ENCODE data around the gene FIBP.

Gene FIBP

DNA sequence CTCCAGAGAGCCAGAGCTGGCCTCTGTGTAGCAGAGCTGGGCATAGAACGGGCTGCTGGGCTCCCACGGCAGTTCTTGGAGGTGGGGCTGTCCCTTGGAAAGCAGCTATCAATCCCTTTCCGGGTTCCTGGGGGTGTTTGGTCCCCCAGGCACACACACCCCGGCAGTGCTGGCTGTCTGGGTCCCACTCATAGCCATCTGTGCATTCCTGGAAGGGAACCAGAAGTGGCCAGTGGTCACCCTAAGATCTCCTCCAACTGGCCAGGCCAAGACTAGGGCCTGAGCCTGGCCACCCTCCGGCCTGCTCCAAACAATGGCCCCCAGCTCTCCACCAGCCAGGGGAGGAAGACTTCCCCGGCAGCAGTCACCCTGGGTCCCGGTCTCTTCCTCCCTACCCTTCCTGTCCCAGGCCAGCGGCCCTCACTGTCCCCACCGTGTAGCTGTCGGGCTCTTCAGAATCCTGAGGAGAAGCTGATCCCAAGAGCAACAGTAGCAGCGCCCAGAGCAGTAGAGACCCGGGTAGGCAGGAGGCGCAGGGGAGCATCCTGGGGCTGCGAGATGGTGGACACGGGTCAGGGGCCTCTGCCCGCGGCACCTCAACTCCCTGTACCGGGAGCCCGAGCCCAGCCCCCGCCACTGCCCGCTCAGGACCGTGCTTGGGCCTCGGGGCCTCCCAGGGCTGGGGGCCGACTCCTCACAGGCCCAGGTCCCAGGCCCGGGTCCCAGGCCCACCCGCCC, 16.3 kb downstream of the FIBP start:
- TF ChIP-seq CTCF (IDR thresholded peaks at IDR 0.05; ENCODE audit: borderline replicate concordance, control extremely low read depth, extremely low read depth, insufficient read depth, missing control alignments), result no peak
- in situ Hi-C loops (cut with MboI; ENCODE audit: low sequenced_read_pairs, unreplicated experiment), result no loop called here
- DNase-seq (ENCODE audit: low spot score), result no peak

DNA sequence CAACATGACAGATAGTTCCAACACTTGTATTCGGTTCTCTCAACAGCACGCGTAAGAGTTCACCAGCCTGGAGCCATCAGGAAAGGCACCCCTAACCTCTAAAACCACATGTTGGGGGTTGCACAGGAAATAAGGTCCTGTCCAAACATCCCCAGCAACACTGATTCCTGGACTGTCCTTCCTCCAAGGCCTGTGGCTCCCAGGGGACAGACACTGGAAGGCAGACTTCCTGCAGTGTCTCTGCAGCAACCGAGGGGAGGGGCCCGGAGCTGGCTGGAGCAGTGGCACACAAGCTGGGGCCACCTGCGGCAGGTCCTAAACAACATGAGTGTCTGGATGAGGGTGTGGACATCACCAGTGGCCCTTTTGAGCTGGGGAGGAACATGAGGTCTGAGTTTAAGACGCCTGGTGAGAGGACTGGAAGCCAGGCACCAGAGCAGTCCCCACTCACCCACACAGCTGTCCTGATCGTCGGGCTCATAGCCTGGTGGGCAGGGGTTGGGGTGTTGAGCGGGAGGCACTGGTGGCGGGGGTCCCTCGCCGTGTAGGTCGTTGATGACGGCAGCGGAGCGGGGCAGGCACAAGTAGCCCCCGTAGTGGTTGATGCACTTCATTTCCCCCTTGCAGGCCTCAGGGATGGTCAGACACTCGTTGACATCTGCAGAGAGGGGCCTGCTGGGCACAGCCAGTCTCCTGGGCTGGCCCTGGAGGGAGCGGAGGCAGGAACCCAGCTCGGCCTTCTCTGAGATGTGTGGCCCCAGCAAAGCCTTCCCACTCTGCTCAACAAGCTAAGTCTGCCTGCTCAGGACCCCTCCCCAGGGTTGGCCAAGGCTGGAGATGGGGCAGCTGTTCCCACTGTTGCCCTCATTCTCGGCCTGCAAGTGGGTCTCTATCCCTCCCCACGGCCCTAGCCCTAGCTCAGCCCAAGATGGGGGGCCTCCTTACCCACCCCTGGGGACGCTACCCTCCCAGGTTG, 17.3 kb downstream of the FIBP start:
- in situ Hi-C loops (cut with MboI; ENCODE audit: low sequenced_read_pairs, unreplicated experiment), result no loop called here
- TF ChIP-seq CTCF (IDR thresholded peaks at IDR 0.05; ENCODE audit: borderline replicate concordance, control extremely low read depth, extremely low read depth, insufficient read depth, missing control alignments), result no peak
- DNase-seq (ENCODE audit: low spot score), result no peak

DNA sequence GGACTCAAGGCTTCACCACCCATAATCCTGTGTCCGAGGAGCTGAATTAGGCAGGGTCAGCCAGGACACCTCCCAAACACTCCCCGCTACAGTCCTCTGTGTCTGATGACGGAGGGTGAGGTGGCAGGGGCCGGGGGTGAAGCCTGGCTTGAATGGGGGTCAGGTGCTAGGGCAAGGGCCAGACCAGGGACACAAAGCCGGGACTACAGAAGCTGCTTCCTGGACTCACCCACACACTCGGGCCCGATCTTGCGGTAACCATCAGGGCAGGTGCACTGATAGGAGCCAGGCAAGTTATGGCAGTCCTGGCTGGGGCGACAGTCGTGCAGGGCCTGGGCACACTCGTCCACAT, 18.0 kb downstream of the FIBP start:
- no peak for DNase-seq (ENCODE audit: low spot score)
- TF ChIP-seq CTCF (IDR thresholded peaks at IDR 0.05; ENCODE audit: borderline replicate concordance, control extremely low read depth, extremely low read depth, insufficient read depth, missing control alignments), result no peak
- in situ Hi-C loops (cut with MboI; ENCODE audit: low sequenced_read_pairs, unreplicated experiment), result no loop called here

DNA sequence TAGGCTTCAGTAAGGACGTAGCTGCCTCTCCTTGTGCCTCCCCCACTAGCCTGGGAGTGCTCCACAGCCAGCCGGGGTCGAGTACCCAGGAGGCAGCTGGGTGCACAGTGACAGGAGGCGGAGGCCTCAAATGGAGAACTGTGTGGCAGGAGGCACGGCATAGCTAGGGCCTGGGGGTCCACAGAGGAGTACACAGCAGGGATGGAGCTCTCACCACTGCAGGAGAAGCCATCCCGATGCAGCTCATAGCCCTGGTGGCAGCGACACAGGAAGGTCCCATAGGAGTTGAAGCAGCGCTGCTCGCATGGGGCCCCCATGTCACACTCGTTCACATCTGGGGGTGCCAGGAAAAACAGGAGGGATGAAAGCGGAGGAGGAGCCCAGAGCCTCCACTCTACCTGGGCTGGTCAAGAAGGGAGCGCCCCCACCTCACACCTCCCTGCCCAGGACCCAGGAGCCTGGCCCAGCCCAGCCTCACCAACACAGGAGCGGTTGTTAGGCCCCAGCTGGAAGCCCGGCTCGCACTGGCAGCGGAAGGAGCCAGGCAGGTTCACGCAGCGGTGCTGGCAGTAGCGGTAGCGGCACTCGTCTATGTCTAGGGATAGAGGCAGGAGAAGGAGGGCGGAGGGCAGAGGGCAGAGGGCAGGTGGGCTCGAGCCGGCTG, 18.5 kb downstream of the FIBP start:
- TF ChIP-seq CTCF (IDR thresholded peaks at IDR 0.05; ENCODE audit: borderline replicate concordance, control extremely low read depth, extremely low read depth, insufficient read depth, missing control alignments), result no peak
- in situ Hi-C loops (cut with MboI; ENCODE audit: low sequenced_read_pairs, unreplicated experiment), result no loop called here
- no peak for DNase-seq (ENCODE audit: low spot score)

DNA sequence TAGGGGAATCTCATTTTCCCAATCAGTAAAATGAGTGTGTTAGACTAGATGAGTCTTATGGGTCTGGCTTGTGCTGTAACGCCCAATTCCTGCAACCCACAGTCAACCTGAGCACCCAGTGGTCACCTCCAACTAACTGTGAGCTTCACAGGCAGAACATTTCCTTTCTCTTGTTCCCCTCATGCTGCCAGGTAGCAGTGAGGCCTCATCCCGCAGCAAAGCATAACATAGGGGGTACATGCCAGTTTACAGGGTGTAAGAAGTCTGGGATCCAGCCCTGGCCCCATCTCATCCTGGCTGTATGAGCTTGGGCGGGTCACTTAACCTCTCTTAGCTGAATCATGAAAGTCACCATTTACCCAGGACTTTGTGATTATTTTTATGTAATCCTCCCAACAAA, 19.4 kb downstream of the FIBP start:
- no peak for TF ChIP-seq CTCF (IDR thresholded peaks at IDR 0.05; ENCODE audit: borderline replicate concordance, control extremely low read depth, extremely low read depth, insufficient read depth, missing control alignments)
- no peak for DNase-seq (ENCODE audit: low spot score)
- in situ Hi-C loops (cut with MboI; ENCODE audit: low sequenced_read_pairs, unreplicated experiment), result no loop called here

DNA sequence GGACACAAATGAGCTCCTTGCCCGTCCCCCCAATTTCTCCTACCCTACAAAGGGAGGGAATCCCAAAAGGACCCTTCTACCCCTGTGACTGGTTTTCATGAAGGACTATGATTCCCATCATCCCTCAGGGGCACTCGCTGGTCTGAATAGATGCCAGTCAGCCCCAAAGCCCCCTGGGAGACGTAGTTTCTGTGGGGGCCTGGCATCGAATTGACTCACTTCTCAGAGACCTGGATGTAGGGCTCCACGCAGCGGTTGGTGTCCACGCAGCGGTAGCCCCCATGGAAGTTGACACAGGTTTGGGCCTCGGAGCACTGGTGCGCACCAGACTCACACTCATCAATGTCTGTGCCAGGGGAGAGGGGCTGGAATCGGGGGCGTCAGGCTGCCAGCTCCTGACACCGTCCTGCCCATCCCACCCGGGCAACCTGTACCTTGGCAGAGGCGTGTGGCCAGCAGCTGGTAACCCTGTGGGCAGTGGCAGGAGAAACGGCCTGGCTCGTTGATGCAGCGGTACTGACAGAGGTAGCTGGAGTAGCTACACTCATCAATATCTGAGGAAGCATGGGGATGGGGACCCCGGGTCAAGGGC, 20.1 kb downstream of the FIBP start:
- in situ Hi-C loops (cut with MboI; ENCODE audit: low sequenced_read_pairs, unreplicated experiment), result no loop called here
- TF ChIP-seq CTCF (IDR thresholded peaks at IDR 0.05; ENCODE audit: borderline replicate concordance, control extremely low read depth, extremely low read depth, insufficient read depth, missing control alignments), result no peak
- no peak for DNase-seq (ENCODE audit: low spot score)
